Transverse colon (tissue), 4 donors: ENCODE results near the gene TMEM150C.

Experiments used
- EP300 ChIP-seq: sonication (generic); formaldehyde crosslinking; IDR thresholded peaks from one replicate; pipeline ENCODE4 v1.6.1; 2017; ENCODE audit warnings: antibody characterized with exemption, low read depth
- POLR2A ChIP-seq: fragments of 450-650 bp; IDR thresholded peaks from one replicate; pipeline ENCODE4 v1.6.1; 2016; ENCODE audit warnings: antibody characterized with exemption, mild to moderate bottlenecking, moderate library complexity
- POLR2AphosphoS5 ChIP-seq, 3 donors: sonication (generic); formaldehyde crosslinking; IDR thresholded peaks; one replicate each; pipeline ENCODE4 v1.6.1; 2016; ENCODE audit warnings: antibody characterized with exemption in 3 of 3
- TF ChIP-seq, protein P1 (sequence below), 5 experiments: fragments of 200-600 bp in 3 of 5; fragments of 450-650 bp in 2 of 5; sonication (generic) in 3 of 5; IDR thresholded peaks; 1 replicate in 2 of 5; 2 replicates in 3 of 5; pipeline ENCODE4 v1.5.1; 2016 to 2017; ENCODE audit warnings: antibody characterized with exemption in 5 of 5, inconsistent platforms in 3 of 5, mild to moderate bottlenecking in 2 of 5, moderate library complexity in 1 of 5

DNA sequence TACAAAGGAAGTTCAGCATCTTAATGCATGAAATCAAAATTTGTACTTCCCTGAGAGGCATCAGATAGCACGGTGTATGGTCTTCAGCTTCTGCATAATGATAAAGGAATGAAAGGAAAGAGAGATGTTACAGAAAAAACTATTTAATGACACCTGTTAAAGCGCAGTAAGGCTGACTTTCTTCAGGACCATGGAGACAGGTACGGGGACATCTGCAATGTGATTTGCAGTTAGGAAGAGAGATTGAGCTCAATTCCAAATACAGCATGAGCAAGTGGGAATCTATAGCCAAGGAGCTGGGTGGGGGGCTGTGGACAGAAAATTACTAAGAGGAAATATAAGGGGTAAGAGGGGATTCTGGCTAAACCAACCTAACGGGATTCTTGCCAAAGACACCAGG is 39.3 kb downstream of the TMEM150C start:
- TF ChIP-seq, protein P1, sequence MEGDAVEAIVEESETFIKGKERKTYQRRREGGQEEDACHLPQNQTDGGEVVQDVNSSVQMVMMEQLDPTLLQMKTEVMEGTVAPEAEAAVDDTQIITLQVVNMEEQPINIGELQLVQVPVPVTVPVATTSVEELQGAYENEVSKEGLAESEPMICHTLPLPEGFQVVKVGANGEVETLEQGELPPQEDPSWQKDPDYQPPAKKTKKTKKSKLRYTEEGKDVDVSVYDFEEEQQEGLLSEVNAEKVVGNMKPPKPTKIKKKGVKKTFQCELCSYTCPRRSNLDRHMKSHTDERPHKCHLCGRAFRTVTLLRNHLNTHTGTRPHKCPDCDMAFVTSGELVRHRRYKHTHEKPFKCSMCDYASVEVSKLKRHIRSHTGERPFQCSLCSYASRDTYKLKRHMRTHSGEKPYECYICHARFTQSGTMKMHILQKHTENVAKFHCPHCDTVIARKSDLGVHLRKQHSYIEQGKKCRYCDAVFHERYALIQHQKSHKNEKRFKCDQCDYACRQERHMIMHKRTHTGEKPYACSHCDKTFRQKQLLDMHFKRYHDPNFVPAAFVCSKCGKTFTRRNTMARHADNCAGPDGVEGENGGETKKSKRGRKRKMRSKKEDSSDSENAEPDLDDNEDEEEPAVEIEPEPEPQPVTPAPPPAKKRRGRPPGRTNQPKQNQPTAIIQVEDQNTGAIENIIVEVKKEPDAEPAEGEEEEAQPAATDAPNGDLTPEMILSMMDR (IDR thresholded peaks at IDR 0.05) = no peak
- no peak for TF ChIP-seq POLR2A
- TF ChIP-seq POLR2AphosphoS5 (IDR thresholded peaks at IDR 0.05) = no peak
- TF ChIP-seq EP300 = no peak
